Peyer's patch (tissue), 4 donors: Measurements from ENCODE around the gene CD4. TPM values are rescaled to one million over a fixed set of nuclear protein-coding genes. Genes with fewer than 3 reads are reported as not detected.
A peak's percentile ranks its signal among the peaks of the same experiment; 100 is the strongest.

Source experiments
- DNase-seq, 3 donors: peaks; one replicate each; pipeline ENCODE4 v3.0.0-alpha.2; 2017 to 2019
- H3K27ac ChIP-seq, 4 donors: fragments of 200-600 bp; sonication (generic); one replicate each; pipeline ENCODE4 v1.5.1; 2016 to 2019
- H3K27me3 ChIP-seq, 2 donors: fragments of 200-600 bp; sonication (generic); one replicate each; pipeline ENCODE4 v1.5.1; 2019
- H3K36me3 ChIP-seq, 3 donors: fragments of 200-600 bp; sonication (generic); one replicate each; pipeline ENCODE4 v1.5.1; 2016 to 2019
- H3K4me1 ChIP-seq, 4 donors: fragments of 200-600 bp; sonication (generic); one replicate each; pipeline ENCODE4 v1.5.1; 2016 to 2019
- H3K4me3 ChIP-seq, 4 donors: fragments of 200-600 bp; sonication (generic); 1 replicate in 3 of 4; 2 replicates in 1 of 4; pipeline ENCODE4 v1.5.1; 2016 to 2019; ENCODE audit warnings: mild to moderate bottlenecking in 1 of 4
- H3K9me3 ChIP-seq, 4 donors: fragments of 200-600 bp; sonication (generic); one replicate each; pipeline ENCODE4 v1.5.1; 2016 to 2019; ENCODE audit warnings: mild to moderate bottlenecking in 1 of 4
- POLR2A ChIP-seq, 2 donors: fragments of 450-650 bp; IDR thresholded peaks; one replicate each; pipeline ENCODE4 v1.5.1; 2017; ENCODE audit warnings: antibody characterized with exemption in 2 of 2, mild to moderate bottlenecking in 2 of 2, moderate library complexity in 2 of 2
- total RNA-seq, 4 donors: library from RNA; depleted of rRNA; stranded (reverse); fragments of >200 nt; gene quantifications; one replicate each; pipeline ENCODE4 v1.1.0, GENCODE V29; 2016
- TF ChIP-seq, protein P1 (sequence below), 6 experiments: fragments of 450-650 bp in 4 of 6; fragments of 200-600 bp in 2 of 6; sonication (generic) in 1 of 6; IDR thresholded peaks; one replicate each; pipeline ENCODE4 v1.5.1; 2017 to 2019; ENCODE audit warnings: antibody characterized with exemption in 6 of 6, mild to moderate bottlenecking in 3 of 6, moderate library complexity in 1 of 6

The CD4 gene
- total RNA-seq, 4 donors from 2014 or later: 2.1 to 9.1 (median 4.0) TPM

DNA sequence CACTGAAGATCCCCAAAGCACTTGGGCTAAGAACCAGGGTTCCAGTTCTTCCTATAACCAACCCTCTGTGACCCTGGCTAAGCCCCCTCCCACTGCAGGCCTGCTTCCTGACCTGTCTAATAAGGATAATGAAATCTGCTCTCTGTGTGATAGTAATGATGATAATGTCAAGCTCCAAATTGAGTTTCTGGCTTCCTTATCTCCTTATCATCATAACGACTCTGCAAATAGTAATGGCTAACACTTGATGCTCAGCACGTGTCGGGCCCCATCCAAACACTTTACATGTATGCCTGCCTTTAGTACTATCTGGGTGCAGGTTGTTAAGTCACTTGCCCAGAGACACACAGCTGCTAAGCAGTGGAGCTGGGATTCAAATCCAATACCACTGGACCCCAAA, 27.3 kb downstream of the CD4 start:
- H3K36me3 ChIP-seq: no peaks in the 10 kb centered on the region
- no peaks in the 10 kb centered on the region for H3K9me3 ChIP-seq
- H3K4me3 ChIP-seq: no peak overlapping the region
- H3K4me1 ChIP-seq: no peaks in the 10 kb centered on the region
- no peak for TF ChIP-seq POLR2A (IDR thresholded peaks at IDR 0.05)
- TF ChIP-seq, protein P1, sequence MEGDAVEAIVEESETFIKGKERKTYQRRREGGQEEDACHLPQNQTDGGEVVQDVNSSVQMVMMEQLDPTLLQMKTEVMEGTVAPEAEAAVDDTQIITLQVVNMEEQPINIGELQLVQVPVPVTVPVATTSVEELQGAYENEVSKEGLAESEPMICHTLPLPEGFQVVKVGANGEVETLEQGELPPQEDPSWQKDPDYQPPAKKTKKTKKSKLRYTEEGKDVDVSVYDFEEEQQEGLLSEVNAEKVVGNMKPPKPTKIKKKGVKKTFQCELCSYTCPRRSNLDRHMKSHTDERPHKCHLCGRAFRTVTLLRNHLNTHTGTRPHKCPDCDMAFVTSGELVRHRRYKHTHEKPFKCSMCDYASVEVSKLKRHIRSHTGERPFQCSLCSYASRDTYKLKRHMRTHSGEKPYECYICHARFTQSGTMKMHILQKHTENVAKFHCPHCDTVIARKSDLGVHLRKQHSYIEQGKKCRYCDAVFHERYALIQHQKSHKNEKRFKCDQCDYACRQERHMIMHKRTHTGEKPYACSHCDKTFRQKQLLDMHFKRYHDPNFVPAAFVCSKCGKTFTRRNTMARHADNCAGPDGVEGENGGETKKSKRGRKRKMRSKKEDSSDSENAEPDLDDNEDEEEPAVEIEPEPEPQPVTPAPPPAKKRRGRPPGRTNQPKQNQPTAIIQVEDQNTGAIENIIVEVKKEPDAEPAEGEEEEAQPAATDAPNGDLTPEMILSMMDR (IDR thresholded peaks at IDR 0.05): no peak
- H3K27me3 ChIP-seq: no peaks in the 10 kb centered on the region
- H3K27ac ChIP-seq: no peak overlapping the region
- no peak for DNase-seq

DNA sequence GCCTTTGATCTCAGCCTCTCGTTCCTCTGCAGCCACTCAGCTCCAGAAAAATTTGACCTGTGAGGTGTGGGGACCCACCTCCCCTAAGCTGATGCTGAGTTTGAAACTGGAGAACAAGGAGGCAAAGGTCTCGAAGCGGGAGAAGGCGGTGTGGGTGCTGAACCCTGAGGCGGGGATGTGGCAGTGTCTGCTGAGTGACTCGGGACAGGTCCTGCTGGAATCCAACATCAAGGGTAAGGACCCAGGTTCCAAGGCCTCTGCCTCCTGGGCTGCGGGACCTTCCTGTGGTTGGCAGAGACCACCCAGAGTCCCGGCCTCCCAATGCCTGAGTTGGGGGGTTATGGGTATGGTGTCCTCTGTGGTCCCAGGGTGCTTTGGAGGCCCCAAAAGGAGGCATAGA, 27.8 kb downstream of the CD4 start:
- H3K27ac ChIP-seq: no peak overlapping the region
- H3K27me3 ChIP-seq: no peaks in the 10 kb centered on the region
- TF ChIP-seq POLR2A (IDR thresholded peaks at IDR 0.05): no peak
- TF ChIP-seq, protein P1 (IDR thresholded peaks at IDR 0.05): no peak
- no peaks in the 10 kb centered on the region for H3K36me3 ChIP-seq
- no peaks in the 10 kb centered on the region for H3K4me1 ChIP-seq
- DNase-seq: no peak
- no peak overlapping the region for H3K4me3 ChIP-seq
- no peaks in the 10 kb centered on the region for H3K9me3 ChIP-seq

DNA sequence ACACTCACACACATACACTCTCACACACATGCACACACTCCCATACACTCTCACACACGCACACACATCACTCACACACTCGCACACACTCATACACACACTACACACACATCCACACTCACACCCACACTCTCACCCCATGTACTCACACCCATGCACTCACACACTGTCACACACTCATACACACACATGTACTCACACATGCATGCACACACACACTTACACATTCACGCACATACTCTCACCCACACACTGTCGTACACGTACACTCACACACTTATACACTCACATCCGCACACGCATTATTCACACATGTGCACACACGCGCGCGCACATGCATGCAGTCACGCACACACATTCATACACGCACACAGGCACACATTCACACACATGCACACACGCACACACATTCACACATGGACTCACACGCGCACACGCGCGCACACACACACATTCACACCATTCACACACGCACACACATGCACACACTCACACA, 28.4 kb downstream of the CD4 start:
- Histone ChIP-seq H3K9me3 (no peaks in the 10 kb centered on the region), H3K4me1 (no peaks in the 10 kb centered on the region), H3K4me3 (no peak overlapping the region), H3K36me3 (no peaks in the 10 kb centered on the region), H3K27ac (no peak overlapping the region), H3K27me3 (no peaks in the 10 kb centered on the region)
- TF ChIP-seq, protein P1 (IDR thresholded peaks at IDR 0.05): no peak
- TF ChIP-seq POLR2A (IDR thresholded peaks at IDR 0.05): no peak
- no peak for DNase-seq

DNA sequence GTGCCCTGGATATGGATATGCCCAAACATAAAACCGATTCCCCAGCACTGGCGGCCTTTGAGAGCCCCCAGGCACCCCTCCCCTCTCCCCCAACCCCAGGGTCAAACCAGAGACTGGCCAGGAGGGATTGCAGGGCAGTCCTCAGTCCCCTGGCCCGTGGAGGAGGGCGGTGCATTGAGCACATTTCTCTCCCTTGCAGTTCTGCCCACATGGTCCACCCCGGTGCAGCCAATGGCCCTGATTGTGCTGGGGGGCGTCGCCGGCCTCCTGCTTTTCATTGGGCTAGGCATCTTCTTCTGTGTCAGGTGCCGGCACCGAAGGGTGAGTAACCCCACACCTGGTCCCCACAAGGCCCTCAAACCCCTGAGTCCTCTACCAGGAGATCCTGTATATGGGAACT, 28.9 kb downstream of the CD4 start:
- H3K4me1 ChIP-seq: no peaks in the 10 kb centered on the region
- peak in 1 of 3 donors; percentile 54 for DNase-seq
- no peaks in the 10 kb centered on the region for H3K27me3 ChIP-seq
- H3K27ac ChIP-seq: no peak overlapping the region
- no peaks in the 10 kb centered on the region for H3K36me3 ChIP-seq
- no peaks in the 10 kb centered on the region for H3K9me3 ChIP-seq
- TF ChIP-seq, protein P1 (IDR thresholded peaks at IDR 0.05): no peak
- no peak for TF ChIP-seq POLR2A (IDR thresholded peaks at IDR 0.05)
- H3K4me3 ChIP-seq: no peak overlapping the region

DNA sequence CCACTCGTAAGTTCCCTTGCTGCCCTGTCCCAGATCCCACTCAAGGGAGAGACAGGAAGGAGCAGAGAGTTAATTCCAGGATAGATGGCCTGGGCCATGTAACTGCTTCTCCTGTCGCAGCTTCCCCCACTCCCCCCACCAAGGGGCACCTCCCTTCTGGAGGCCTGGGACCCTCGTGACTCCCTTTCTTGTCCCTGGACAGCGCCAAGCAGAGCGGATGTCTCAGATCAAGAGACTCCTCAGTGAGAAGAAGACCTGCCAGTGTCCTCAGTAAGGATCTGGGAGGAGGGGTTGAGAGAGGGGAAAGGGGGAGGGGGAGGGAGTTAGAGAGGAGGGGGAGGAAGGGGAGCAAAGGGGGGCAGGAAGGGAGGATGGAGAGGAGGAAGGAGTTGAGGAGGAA, 29.3 kb downstream of the CD4 start:
- DNase-seq: no peak
- H3K4me1 ChIP-seq: no peaks in the 10 kb centered on the region
- no peaks in the 10 kb centered on the region for H3K9me3 ChIP-seq
- no peak for TF ChIP-seq POLR2A (IDR thresholded peaks at IDR 0.05)
- TF ChIP-seq, protein P1 (IDR thresholded peaks at IDR 0.05): no peak
- no peaks in the 10 kb centered on the region for H3K36me3 ChIP-seq
- H3K27me3 ChIP-seq: no peaks in the 10 kb centered on the region
- H3K4me3 ChIP-seq: no peak overlapping the region
- no peak overlapping the region for H3K27ac ChIP-seq
